WTC11 (cell line): Measurements from ENCODE around the gene GRM7. TPM values are rescaled to one million over a fixed set of nuclear protein-coding genes. Genes with fewer than 3 reads are reported as not detected.

Source experiments
- ATAC-seq: fragments of 200-7000 bp; cut with Tn5 transposase; 2 replicates; pipeline ENCODE4 v1.10.0; 2021; ENCODE audit warnings: mild to moderate bottlenecking, moderate library complexity
- CTCF ChIA-PET: fragments of 300-600 bp; sonication (Branson Sonifier 250); formaldehyde crosslinking; loops from one replicate; lab custom pipeline; 2021; ENCODE audit warnings: antibody characterized with exemption; lab: Charles Lee
- POLR2A ChIA-PET: fragments of 350-600 bp; sonication (Branson Sonifier 250); formaldehyde crosslinking; loops from one replicate; lab custom pipeline; 2021; ENCODE audit warnings: antibody characterized with exemption; lab: Charles Lee
- DNase-seq: peaks from one replicate; pipeline ENCODE4 v3.0.0; 2021; ENCODE audit warnings: low spot score
- H3K27ac Mint-ChIP-seq: 2 replicates; pipeline ENCODE4 v1.8.0; 2021; ENCODE audit warnings: mixed read lengths
- H3K27me3 Mint-ChIP-seq: 2 replicates; pipeline ENCODE4 v1.8.0; 2021; ENCODE audit warnings: low read depth, mild to moderate bottlenecking, moderate library complexity, mixed read lengths
- H3K36me3 Mint-ChIP-seq: 2 replicates; pipeline ENCODE4 v1.8.0; 2021; ENCODE audit warnings: mixed read lengths
- H3K4me1 Mint-ChIP-seq: 2 replicates; pipeline ENCODE4 v1.8.0; 2022; ENCODE audit warnings: mixed read lengths
- H3K4me3 Mint-ChIP-seq: 2 replicates; pipeline ENCODE4 v1.8.0; 2021; ENCODE audit warnings: mild to moderate bottlenecking, moderate library complexity, mixed read lengths
- H3K9me3 Mint-ChIP-seq: 2 replicates; pipeline ENCODE4 v1.8.0; 2021; ENCODE audit warnings: mixed read lengths
- AFF4 ChIP-seq: sonication (generic); formaldehyde crosslinking; IDR thresholded peaks from 2 replicates; pipeline ENCODE4 v1.8.1; 2023; ENCODE audit warnings: mild to moderate bottlenecking, missing genetic modification reagents, borderline replicate concordance
- ARID4B ChIP-seq: sonication (generic); formaldehyde crosslinking; IDR thresholded peaks from 2 replicates; pipeline ENCODE4 v1.8.0; 2023; ENCODE audit warnings: missing genetic modification reagents, mild to moderate bottlenecking, borderline replicate concordance
- ERG ChIP-seq: fragments of 250-450 bp; sonication (Bioruptor Pico); IDR thresholded peaks from 2 replicates; pipeline ENCODE4 v1.8.0; 2021; ENCODE audit warnings: mild to moderate bottlenecking
- ESRRA ChIP-seq: sonication (generic); formaldehyde crosslinking; IDR thresholded peaks from 2 replicates; pipeline ENCODE4 v1.8.1; 2022; ENCODE audit warnings: mild to moderate bottlenecking, missing genetic modification reagents, borderline replicate concordance
- GTF2I ChIP-seq: fragments of 250-450 bp; sonication (Bioruptor Pico); conservative IDR thresholded peaks from 2 replicates; pipeline ENCODE4 v1.4.0; 2021; ENCODE audit warnings: mild to moderate bottlenecking
- HMGXB4 ChIP-seq: sonication (generic); formaldehyde crosslinking; IDR thresholded peaks from 2 replicates; pipeline ENCODE4 v1.8.1; 2023; ENCODE audit warnings: mild to moderate bottlenecking, moderate library complexity, missing genetic modification reagents
- JAZF1 ChIP-seq: fragments of 250-450 bp; sonication (Bioruptor Pico); IDR thresholded peaks from 2 replicates; pipeline ENCODE4 v1.9.0; 2021; ENCODE audit warnings: moderate library complexity, mild to moderate bottlenecking, inconsistent platforms
- KAT7 ChIP-seq: sonication (generic); formaldehyde crosslinking; IDR thresholded peaks from 2 replicates; pipeline ENCODE4 v1.8.1; 2023; ENCODE audit warnings: missing genetic modification reagents, mild to moderate bottlenecking, borderline replicate concordance
- MLX ChIP-seq: sonication (generic); formaldehyde crosslinking; IDR thresholded peaks from 2 replicates; pipeline ENCODE4 v1.8.1; 2023; ENCODE audit warnings: mild to moderate bottlenecking, missing genetic modification reagents, moderate library complexity
- MYBL2 ChIP-seq: sonication (generic); formaldehyde crosslinking; IDR thresholded peaks from 2 replicates; pipeline ENCODE4 v1.8.1; 2023; ENCODE audit warnings: mild to moderate bottlenecking, moderate library complexity, missing genetic modification reagents
- PRDM15 ChIP-seq: sonication (generic); formaldehyde crosslinking; IDR thresholded peaks from 2 replicates; pipeline ENCODE4 v1.8.0; 2022; ENCODE audit warnings: missing genetic modification reagents
- TEAD4 ChIP-seq: sonication (generic); formaldehyde crosslinking; IDR thresholded peaks from 2 replicates; pipeline ENCODE4 v1.8.0; 2022; ENCODE audit warnings: mild to moderate bottlenecking, missing genetic modification reagents
- ZMAT4 ChIP-seq: fragments of 250-450 bp; sonication (Bioruptor Pico); IDR thresholded peaks from 2 replicates; pipeline ENCODE4 v1.9.0; 2021; ENCODE audit warnings: mild to moderate bottlenecking
- ZNF532 ChIP-seq: fragments of 250-450 bp; sonication (Bioruptor Pico); IDR thresholded peaks from 2 replicates; pipeline ENCODE4 v1.9.0; 2021; ENCODE audit warnings: mild to moderate bottlenecking, borderline replicate concordance
- total RNA-seq: library from RNA; stranded (reverse); gene quantifications from 3 replicates; pipeline ENCODE4 v1.2.3, GENCODE V29; 2021

GRM7 gene
- total RNA-seq, 1 experiment from 2014 or later = 0.42 TPM

- no peak for TF ChIP-seq PRDM15 (CRISPR knock-in tag)
- no peak for TF ChIP-seq KAT7 (CRISPR knock-in tag)
Measured at GRCh38 chr3:7602297-7602696, 741.4 kb downstream of the GRM7 start (continued).

- DNase-seq (no peak), ATAC-seq (no peak)
- CTCF ChIA-PET = no interaction called here
- Mint-ChIP-seq H3K4me1 (peaks cover 4% of the 10 kb centered on the region), H3K36me3 (no peaks in the 10 kb centered on the region), H3K27me3 (no peaks in the 10 kb centered on the region), H3K27ac (no peak overlapping the region), H3K4me3 (no peak overlapping the region), H3K9me3 (no peaks in the 10 kb centered on the region)
- POLR2A ChIA-PET = interaction anchor here (0.7 kb wide), 1 partner anchor 187 kb away, joined by 4 read pairs; no protein-coding TSS in a partner anchor
- TF ChIP-seq HMGXB4 (no peak), ERG (CRISPR knock-in tag) (no peak), ESRRA (CRISPR knock-in tag) (no peak), GTF2I (CRISPR knock-in tag) (no peak), TEAD4 (CRISPR knock-in tag) (no peak), ZNF532 (CRISPR knock-in tag) (no peak), JAZF1 (CRISPR knock-in tag) (no peak), AFF4 (no peak), ARID4B (CRISPR knock-in tag) (no peak), MLX (CRISPR knock-in tag) (no peak), MYBL2 (no peak), ZMAT4 (CRISPR knock-in tag) (no peak)
Measured at GRCh38 chr3:7607083-7607482, 746.2 kb downstream of the GRM7 start.
